OCI-LY7 (cell line): ENCODE data around the gene OR2T11.
"Not testable (repeated sequence)": the region's sequence is repeated elsewhere in the genome, so short reads cannot be mapped to it uniquely, and the experiment has no call there.

Experiments used
- EZH2phosphoT487 ChIP-seq: fragments of 200-600 bp; sonication (generic); IDR thresholded peaks from 2 replicates; pipeline ENCODE4 v1.6.1; 2018; ENCODE audit warnings: low read depth, borderline replicate concordance, mild to moderate bottlenecking, mixed run types, antibody characterized with exemption, low read length, moderate library complexity, mixed read lengths
- TF ChIP-seq, protein P1 (sequence below): fragments of 200-600 bp; sonication (generic); conservative IDR thresholded peaks from 2 replicates; pipeline ENCODE4 v1.5.1; 2014; ENCODE audit warnings: mild to moderate bottlenecking, antibody characterized with exemption, low read length, moderate library complexity, mixed read lengths

DNA sequence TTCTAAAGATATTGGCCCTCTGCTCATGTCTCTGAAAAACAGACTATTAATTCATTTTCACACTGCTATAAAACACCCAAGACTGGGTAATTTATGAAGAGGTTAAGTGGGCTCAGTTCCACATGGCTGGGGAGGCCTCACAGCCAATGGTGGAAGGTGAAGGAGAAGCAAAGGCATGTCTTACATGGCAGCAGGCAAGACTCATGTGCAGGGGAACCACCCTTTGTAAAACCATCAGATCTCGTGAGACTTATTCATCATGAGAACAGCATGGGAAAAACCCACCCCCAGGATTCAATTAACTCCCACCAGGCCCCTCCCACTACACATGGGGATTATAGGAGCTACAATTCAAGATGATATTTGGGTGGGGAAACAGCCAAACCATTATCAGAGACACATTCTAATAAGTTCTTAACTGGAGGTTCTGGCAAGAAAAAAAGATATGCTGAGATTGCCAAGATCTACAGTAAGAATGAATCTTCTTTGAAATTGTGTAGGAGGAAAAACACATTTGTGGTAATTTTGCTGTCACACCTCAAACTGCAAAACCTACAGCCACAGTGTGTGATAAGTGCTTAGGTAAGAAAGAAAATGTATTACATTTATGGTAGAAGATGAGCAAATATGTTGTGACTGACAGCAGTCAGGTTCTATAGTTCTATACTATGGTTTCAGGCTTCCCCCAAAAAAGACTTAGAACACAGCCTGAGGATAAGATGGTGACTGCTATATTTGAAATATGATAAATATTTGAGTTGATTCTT is 14.1 kb upstream of the OR2T11 start:
- TF ChIP-seq, protein P1, sequence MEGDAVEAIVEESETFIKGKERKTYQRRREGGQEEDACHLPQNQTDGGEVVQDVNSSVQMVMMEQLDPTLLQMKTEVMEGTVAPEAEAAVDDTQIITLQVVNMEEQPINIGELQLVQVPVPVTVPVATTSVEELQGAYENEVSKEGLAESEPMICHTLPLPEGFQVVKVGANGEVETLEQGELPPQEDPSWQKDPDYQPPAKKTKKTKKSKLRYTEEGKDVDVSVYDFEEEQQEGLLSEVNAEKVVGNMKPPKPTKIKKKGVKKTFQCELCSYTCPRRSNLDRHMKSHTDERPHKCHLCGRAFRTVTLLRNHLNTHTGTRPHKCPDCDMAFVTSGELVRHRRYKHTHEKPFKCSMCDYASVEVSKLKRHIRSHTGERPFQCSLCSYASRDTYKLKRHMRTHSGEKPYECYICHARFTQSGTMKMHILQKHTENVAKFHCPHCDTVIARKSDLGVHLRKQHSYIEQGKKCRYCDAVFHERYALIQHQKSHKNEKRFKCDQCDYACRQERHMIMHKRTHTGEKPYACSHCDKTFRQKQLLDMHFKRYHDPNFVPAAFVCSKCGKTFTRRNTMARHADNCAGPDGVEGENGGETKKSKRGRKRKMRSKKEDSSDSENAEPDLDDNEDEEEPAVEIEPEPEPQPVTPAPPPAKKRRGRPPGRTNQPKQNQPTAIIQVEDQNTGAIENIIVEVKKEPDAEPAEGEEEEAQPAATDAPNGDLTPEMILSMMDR = not testable (repeated sequence)
- not testable (repeated sequence) for TF ChIP-seq EZH2phosphoT487
